Measurements from ENCODE around the gene JARID2.

DNA sequence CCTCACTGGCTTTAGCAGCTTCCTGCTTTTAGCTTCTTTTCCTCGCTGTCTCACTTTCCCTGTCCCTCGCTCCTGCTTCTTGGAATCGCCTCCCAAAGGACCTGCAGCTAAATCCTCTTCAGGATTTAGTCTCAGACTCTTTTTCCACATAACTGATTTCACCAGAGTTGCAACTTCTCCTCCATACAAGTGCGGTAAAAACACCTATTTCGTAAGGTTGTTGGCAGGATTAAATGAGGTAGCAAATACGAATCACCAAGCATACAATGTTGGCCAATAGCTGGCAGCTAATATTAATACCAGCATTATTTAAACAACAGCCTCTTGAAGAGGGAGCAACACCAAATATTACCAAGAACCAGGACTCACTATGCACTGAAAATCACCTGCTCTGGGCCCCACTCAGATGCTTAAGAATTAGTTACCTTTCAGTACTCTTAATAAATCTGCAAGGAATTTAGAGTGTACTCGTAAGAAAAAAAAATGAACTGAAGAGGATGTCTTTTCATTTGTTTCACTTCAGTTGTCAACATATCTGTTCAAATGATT, 293.9 kb downstream of the JARID2 start:
- TF ChIP-seq POLR2A (IDR thresholded peaks at IDR 0.05) = no peak
- TF ChIP-seq, protein P1, sequence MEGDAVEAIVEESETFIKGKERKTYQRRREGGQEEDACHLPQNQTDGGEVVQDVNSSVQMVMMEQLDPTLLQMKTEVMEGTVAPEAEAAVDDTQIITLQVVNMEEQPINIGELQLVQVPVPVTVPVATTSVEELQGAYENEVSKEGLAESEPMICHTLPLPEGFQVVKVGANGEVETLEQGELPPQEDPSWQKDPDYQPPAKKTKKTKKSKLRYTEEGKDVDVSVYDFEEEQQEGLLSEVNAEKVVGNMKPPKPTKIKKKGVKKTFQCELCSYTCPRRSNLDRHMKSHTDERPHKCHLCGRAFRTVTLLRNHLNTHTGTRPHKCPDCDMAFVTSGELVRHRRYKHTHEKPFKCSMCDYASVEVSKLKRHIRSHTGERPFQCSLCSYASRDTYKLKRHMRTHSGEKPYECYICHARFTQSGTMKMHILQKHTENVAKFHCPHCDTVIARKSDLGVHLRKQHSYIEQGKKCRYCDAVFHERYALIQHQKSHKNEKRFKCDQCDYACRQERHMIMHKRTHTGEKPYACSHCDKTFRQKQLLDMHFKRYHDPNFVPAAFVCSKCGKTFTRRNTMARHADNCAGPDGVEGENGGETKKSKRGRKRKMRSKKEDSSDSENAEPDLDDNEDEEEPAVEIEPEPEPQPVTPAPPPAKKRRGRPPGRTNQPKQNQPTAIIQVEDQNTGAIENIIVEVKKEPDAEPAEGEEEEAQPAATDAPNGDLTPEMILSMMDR (IDR thresholded peaks at IDR 0.05) = no peak

All from Peyer's patch (tissue), 4 donors.